ENCODE data around the gene ERI3.

The ERI3 gene

DNA sequence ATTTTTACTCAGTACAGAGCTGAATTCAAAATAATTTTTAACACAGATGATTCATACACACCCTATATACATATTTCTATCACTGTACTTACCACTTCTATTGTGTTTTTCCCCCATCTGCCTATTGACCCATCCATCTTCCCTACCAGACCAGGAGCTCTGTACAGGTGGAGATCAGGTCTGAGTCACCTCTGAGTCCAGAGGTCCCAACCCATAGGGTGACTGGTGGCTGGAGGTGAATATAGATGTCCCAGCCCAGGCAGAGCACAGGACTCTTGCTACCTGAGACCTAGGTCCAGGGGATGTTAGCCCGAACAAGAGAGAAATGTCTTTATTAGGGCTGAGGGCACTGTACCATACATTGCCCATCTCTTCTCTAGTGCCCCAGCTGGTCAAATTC lies 87.0 kb downstream of the ERI3 start:
- H3K4me2 ChIP-seq (ENCODE audit: insufficient read depth, low read length), result no peak overlapping the region
- DNase-seq, result no peak
- no peak for ATAC-seq (ENCODE audit: insufficient read depth, low read depth)

DNA sequence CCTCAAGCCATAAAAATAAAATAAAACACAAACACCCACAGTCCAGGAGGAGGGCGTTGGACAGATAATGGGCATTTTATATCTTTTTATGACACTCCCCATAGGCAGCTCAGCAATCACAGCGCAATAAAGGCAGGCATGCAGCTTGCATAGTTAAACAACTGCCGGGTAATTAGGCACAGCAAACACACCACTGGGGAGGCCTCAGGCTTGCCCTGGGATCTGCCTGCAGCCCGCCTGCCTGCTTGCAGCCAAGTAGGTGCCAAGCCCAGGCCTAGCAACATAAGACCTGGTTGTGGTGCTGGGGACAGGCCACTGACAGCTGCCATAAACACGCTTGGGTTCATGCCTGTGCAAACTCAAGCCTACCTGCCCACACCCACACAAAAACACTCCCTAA lies 87.6 kb downstream of the ERI3 start:
- Histone ChIP-seq H3K4me2 (ENCODE audit: insufficient read depth, low read length) (no peak overlapping the region), H3K79me2 (ENCODE audit: insufficient read depth, low read length) (no peaks in the 10 kb centered on the region), H3K9me3 (ENCODE audit: insufficient read depth, low read length, severe bottlenecking) (no peaks in the 10 kb centered on the region), H3K4me1 (ENCODE audit: insufficient read depth, low read length) (no peaks in the 10 kb centered on the region), H4K20me1 (ENCODE audit: insufficient read depth, low read length) (peaks cover 23% of the 10 kb centered on the region), H3K27me3 (ENCODE audit: insufficient read depth, low read length, poor library complexity) (no peaks in the 10 kb centered on the region), H3K9ac (ENCODE audit: low read depth, low read length) (no peak overlapping the region), H3K4me3 (ENCODE audit: low read depth in 1 of 2, low read length in 2 of 2) (no peak overlapping the region), H3K36me3 (ENCODE audit: insufficient read depth, low read length) (peaks cover 4% of the 10 kb centered on the region; the same call in 1 of the 2 replicates), H2AFZ (ENCODE audit: low read depth, low read length) (no peak overlapping the region), H3K27ac (ENCODE audit: low read length) (no peak overlapping the region)
- ATAC-seq (ENCODE audit: insufficient read depth, low read depth) (no peak), DNase-seq (no peak)
- TF ChIP-seq, protein P1, sequence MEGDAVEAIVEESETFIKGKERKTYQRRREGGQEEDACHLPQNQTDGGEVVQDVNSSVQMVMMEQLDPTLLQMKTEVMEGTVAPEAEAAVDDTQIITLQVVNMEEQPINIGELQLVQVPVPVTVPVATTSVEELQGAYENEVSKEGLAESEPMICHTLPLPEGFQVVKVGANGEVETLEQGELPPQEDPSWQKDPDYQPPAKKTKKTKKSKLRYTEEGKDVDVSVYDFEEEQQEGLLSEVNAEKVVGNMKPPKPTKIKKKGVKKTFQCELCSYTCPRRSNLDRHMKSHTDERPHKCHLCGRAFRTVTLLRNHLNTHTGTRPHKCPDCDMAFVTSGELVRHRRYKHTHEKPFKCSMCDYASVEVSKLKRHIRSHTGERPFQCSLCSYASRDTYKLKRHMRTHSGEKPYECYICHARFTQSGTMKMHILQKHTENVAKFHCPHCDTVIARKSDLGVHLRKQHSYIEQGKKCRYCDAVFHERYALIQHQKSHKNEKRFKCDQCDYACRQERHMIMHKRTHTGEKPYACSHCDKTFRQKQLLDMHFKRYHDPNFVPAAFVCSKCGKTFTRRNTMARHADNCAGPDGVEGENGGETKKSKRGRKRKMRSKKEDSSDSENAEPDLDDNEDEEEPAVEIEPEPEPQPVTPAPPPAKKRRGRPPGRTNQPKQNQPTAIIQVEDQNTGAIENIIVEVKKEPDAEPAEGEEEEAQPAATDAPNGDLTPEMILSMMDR (IDR thresholded peaks at IDR 0.05; ENCODE audit: borderline replicate concordance, extremely low read depth, low read length, poor library complexity, severe bottlenecking), result no peak
- no peak for TF ChIP-seq EZH2 (IDR thresholded peaks at IDR 0.05; ENCODE audit: borderline replicate concordance, low read depth, low read length, severe bottlenecking)

More for the DNA sequence above, 87.0 kb downstream of the ERI3 start:
- TF ChIP-seq, protein P1 (IDR thresholded peaks at IDR 0.05; ENCODE audit: borderline replicate concordance, extremely low read depth, low read length, poor library complexity, severe bottlenecking), result no peak
- no peak for TF ChIP-seq EZH2 (IDR thresholded peaks at IDR 0.05; ENCODE audit: borderline replicate concordance, low read depth, low read length, severe bottlenecking)
- Histone ChIP-seq H3K9me3 (ENCODE audit: insufficient read depth, low read length, severe bottlenecking) (no peaks in the 10 kb centered on the region), H3K36me3 (ENCODE audit: insufficient read depth, low read length) (peaks cover 4% of the 10 kb centered on the region; the same call in 1 of the 2 replicates), H2AFZ (ENCODE audit: low read depth, low read length) (no peak overlapping the region), H3K4me1 (ENCODE audit: insufficient read depth, low read length) (no peaks in the 10 kb centered on the region), H3K27me3 (ENCODE audit: insufficient read depth, low read length, poor library complexity) (no peaks in the 10 kb centered on the region), H3K79me2 (ENCODE audit: insufficient read depth, low read length) (no peaks in the 10 kb centered on the region), H3K4me3 (ENCODE audit: low read depth in 1 of 2, low read length in 2 of 2) (no peak overlapping the region), H3K9ac (ENCODE audit: low read depth, low read length) (no peak overlapping the region), H4K20me1 (ENCODE audit: insufficient read depth, low read length) (peaks cover 22% of the 10 kb centered on the region), H3K27ac (ENCODE audit: low read length) (no peak overlapping the region)

DNA sequence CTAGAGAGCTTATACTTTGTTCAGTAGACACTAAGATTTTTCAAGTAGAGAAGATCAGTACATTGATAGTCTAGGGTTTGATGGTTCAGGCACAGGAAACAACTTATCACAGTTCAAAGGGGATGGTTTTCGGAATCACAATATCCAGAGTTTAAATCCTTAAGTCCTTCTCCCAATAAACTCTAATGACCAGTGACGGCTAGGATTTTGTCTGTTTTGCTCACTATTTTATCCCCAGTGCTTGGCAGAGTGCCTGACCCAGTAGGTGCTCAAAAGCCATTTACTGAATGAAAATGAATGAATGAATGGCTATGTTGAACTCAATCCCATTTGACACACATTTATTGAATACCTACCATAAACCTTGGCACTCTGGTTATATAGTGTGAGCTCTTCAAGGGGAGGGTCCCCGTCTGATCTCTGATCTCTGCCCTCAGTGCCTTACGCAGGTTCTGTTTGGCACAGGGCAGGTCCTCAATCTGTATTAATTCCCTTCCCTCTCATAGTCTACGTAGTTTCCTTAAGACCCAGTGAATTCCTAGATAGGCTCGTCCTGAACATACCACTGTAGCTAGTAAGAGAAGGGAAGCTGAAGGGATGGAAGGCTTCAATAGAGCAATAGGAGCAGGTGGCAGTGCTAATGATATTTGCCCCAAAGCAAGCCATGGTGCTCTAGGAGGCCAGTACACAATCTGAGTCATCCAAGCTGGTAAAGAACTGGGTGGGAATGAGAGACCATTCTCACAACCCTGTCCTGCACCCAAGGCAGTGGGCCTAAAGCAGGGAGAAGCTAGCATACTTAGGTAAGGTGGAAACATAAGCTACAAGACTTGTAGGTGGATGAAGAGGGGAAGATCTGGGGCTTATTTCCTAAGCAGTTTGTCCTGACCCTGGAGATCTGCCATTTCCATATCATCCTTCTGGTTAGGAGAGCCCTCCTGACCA lies 88.4 kb downstream of the ERI3 start:
- Histone ChIP-seq H3K27me3 (ENCODE audit: insufficient read depth, low read length, poor library complexity) (no peaks in the 10 kb centered on the region), H3K4me1 (ENCODE audit: insufficient read depth, low read length) (no peaks in the 10 kb centered on the region), H3K4me2 (ENCODE audit: insufficient read depth, low read length) (no peak overlapping the region), H2AFZ (ENCODE audit: low read depth, low read length) (no peak overlapping the region), H3K79me2 (ENCODE audit: insufficient read depth, low read length) (no peaks in the 10 kb centered on the region), H3K27ac (ENCODE audit: low read length) (no peak overlapping the region), H3K9ac (ENCODE audit: low read depth, low read length) (no peak overlapping the region), H3K4me3 (ENCODE audit: low read depth in 1 of 2, low read length in 2 of 2) (no peak overlapping the region), H4K20me1 (ENCODE audit: insufficient read depth, low read length) (peaks cover 26% of the 10 kb centered on the region), H3K36me3 (ENCODE audit: insufficient read depth, low read length) (peaks cover 2% of the 10 kb centered on the region; the same call in 1 of the 2 replicates), H3K9me3 (ENCODE audit: insufficient read depth, low read length, severe bottlenecking) (no peaks in the 10 kb centered on the region)
- DNase-seq, result no peak
- TF ChIP-seq EZH2 (IDR thresholded peaks at IDR 0.05; ENCODE audit: borderline replicate concordance, low read depth, low read length, severe bottlenecking), result no peak
- TF ChIP-seq, protein P1 (IDR thresholded peaks at IDR 0.05; ENCODE audit: borderline replicate concordance, extremely low read depth, low read length, poor library complexity, severe bottlenecking), result no peak
- ATAC-seq (ENCODE audit: insufficient read depth, low read depth), result no peak

All from DND-41 (cell line).